ENCODE data around the gene PLEK. TPM values are rescaled to one million over a fixed set of nuclear protein-coding genes. Genes with fewer than 3 reads are reported as not detected.

PLEK gene
- total and polyA plus RNA-seq, 10 of the 15 experiments (the other 5 are each of a cell fraction or from before 2014, with no cell fraction given): 229 to 804 (median 362) TPM

DNA sequence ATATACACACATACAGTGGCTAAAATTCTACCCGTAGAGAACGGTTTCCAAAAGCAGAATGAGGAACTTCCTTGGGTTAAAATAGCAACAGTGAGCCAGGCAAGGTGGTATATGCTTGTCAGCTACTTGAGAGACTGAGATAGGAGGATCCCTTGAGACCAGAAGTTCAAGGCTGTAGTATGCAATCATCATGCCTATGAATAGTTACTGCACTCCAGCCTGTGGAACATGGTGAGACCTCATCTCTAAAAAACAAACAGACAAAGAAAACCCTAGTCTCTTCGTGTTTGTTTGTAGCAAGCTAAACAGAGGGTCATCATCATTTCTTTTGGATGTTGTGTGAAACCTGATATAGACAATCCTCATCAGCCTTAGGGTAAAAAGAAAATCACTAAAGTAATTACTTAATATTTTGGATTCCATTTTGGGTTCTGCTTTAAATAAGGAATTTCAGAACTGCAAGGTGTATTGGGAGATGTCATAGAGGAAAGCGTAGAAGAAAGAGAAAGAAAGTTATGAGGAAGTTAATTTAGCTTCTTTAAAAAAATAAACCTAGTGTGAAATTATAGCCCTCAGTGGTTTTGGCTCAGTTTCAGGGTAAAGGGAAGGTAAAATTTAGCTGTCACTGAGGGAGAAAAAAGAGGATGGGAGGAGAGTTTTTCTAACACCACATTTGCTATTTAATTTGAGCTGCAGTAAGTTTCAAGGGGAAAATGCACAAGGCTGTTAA lies 46.5 kb downstream of the PLEK start (continued):
- TF ChIP-seq GABPA (IDR thresholded peaks at IDR 0.05; ENCODE audit: low read depth): no peak
- no peak for TF ChIP-seq TARDBP (IDR thresholded peaks at IDR 0.05; ENCODE audit: borderline replicate concordance)
- no peak for TF ChIP-seq RBBP5 (conservative IDR thresholded peaks at IDR 0.05)
- no peak for TF ChIP-seq TCF7 (IDR thresholded peaks at IDR 0.05; ENCODE audit: borderline replicate concordance)
- TF ChIP-seq, protein P1, sequence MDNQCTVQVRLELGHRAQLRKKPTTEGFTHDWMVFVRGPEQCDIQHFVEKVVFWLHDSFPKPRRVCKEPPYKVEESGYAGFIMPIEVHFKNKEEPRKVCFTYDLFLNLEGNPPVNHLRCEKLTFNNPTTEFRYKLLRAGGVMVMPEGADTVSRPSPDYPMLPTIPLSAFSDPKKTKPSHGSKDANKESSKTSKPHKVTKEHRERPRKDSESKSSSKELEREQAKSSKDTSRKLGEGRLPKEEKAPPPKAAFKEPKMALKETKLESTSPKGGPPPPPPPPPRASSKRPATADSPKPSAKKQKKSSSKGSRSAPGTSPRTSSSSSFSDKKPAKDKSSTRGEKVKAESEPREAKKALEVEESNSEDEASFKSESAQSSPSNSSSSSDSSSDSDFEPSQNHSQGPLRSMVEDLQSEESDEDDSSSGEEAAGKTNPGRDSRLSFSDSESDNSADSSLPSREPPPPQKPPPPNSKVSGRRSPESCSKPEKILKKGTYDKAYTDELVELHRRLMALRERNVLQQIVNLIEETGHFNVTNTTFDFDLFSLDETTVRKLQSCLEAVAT (IDR thresholded peaks at IDR 0.05): peak; percentile 46; the same call in 1 of the 2 replicates
- peak; percentile 31; the same call in 1 of the 2 replicates for TF ChIP-seq SMC3 (IDR thresholded peaks at IDR 0.05; ENCODE audit: borderline replicate concordance, low read length)
- no peak for TF ChIP-seq SREBF2 (IDR thresholded peaks at IDR 0.05; ENCODE audit: low read length)
- peak; percentile 81 for TF ChIP-seq MTA2 (IDR thresholded peaks at IDR 0.05; ENCODE audit: low read depth)
- TF ChIP-seq, protein P2, sequence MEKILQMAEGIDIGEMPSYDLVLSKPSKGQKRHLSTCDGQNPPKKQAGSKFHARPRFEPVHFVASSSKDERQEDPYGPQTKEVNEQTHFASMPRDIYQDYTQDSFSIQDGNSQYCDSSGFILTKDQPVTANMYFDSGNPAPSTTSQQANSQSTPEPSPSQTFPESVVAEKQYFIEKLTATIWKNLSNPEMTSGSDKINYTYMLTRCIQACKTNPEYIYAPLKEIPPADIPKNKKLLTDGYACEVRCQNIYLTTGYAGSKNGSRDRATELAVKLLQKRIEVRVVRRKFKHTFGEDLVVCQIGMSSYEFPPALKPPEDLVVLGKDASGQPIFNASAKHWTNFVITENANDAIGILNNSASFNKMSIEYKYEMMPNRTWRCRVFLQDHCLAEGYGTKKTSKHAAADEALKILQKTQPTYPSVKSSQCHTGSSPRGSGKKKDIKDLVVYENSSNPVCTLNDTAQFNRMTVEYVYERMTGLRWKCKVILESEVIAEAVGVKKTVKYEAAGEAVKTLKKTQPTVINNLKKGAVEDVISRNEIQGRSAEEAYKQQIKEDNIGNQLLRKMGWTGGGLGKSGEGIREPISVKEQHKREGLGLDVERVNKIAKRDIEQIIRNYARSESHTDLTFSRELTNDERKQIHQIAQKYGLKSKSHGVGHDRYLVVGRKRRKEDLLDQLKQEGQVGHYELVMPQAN (conservative IDR thresholded peaks at IDR 0.05): no peak; the same call in 1 of the 2 replicates
- TF ChIP-seq, protein P3, sequence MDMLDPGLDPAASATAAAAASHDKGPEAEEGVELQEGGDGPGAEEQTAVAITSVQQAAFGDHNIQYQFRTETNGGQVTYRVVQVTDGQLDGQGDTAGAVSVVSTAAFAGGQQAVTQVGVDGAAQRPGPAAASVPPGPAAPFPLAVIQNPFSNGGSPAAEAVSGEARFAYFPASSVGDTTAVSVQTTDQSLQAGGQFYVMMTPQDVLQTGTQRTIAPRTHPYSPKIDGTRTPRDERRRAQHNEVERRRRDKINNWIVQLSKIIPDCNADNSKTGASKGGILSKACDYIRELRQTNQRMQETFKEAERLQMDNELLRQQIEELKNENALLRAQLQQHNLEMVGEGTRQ (IDR thresholded peaks at IDR 0.05; ENCODE audit: borderline replicate concordance, low read depth, low read length): no peak
- TF ChIP-seq CBFB (IDR thresholded peaks at IDR 0.05; ENCODE audit: low read depth): no peak
- TF ChIP-seq HDAC2 (IDR thresholded peaks at IDR 0.05): no peak
- TF ChIP-seq CHD2 (IDR thresholded peaks at IDR 0.05; ENCODE audit: borderline replicate concordance, low read depth, low read length): 0 out of 2 replicates have a peak, but pooled peaks have one; percentile 24
- no peak for TF ChIP-seq NR2C2 (IDR thresholded peaks at IDR 0.05; ENCODE audit: borderline replicate concordance, control insufficient read depth, insufficient read length, low read depth)
- TF ChIP-seq, protein P4, sequence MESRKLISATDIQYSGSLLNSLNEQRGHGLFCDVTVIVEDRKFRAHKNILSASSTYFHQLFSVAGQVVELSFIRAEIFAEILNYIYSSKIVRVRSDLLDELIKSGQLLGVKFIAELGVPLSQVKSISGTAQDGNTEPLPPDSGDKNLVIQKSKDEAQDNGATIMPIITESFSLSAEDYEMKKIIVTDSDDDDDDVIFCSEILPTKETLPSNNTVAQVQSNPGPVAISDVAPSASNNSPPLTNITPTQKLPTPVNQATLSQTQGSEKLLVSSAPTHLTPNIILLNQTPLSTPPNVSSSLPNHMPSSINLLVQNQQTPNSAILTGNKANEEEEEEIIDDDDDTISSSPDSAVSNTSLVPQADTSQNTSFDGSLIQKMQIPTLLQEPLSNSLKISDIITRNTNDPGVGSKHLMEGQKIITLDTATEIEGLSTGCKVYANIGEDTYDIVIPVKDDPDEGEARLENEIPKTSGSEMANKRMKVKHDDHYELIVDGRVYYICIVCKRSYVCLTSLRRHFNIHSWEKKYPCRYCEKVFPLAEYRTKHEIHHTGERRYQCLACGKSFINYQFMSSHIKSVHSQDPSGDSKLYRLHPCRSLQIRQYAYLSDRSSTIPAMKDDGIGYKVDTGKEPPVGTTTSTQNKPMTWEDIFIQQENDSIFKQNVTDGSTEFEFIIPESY (IDR thresholded peaks at IDR 0.05): no peak
- no peak for TF ChIP-seq CHD4 (IDR thresholded peaks at IDR 0.05)
- TF ChIP-seq IKZF1 (conservative IDR thresholded peaks at IDR 0.05): peak; percentile 78
- no peak for TF ChIP-seq RAD51 (IDR thresholded peaks at IDR 0.05)
- TF ChIP-seq, protein P5, sequence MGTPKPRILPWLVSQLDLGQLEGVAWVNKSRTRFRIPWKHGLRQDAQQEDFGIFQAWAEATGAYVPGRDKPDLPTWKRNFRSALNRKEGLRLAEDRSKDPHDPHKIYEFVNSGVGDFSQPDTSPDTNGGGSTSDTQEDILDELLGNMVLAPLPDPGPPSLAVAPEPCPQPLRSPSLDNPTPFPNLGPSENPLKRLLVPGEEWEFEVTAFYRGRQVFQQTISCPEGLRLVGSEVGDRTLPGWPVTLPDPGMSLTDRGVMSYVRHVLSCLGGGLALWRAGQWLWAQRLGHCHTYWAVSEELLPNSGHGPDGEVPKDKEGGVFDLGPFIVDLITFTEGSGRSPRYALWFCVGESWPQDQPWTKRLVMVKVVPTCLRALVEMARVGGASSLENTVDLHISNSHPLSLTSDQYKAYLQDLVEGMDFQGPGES (IDR thresholded peaks at IDR 0.05): no peak
- TF ChIP-seq MXI1 (IDR thresholded peaks at IDR 0.05; ENCODE audit: low read depth, low read length): 0 out of 2 replicates have a peak, but pooled peaks have one; percentile 24
- TF ChIP-seq FOS (IDR thresholded peaks at IDR 0.05; ENCODE audit: borderline replicate concordance, extremely low read depth, insufficient read length): no peak
- TF ChIP-seq, protein P6, sequence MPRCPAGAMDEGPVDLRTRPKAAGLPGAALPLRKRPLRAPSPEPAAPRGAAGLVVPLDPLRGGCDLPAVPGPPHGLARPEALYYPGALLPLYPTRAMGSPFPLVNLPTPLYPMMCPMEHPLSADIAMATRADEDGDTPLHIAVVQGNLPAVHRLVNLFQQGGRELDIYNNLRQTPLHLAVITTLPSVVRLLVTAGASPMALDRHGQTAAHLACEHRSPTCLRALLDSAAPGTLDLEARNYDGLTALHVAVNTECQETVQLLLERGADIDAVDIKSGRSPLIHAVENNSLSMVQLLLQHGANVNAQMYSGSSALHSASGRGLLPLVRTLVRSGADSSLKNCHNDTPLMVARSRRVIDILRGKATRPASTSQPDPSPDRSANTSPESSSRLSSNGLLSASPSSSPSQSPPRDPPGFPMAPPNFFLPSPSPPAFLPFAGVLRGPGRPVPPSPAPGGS (IDR thresholded peaks at IDR 0.05; ENCODE audit: borderline replicate concordance, insufficient read depth, low read depth, low read length, poor library complexity, severe bottlenecking): peak; percentile 29

All from GM12878 (cell line).